ENCODE results near the gene NAT10.

GRCh38 chr11:34135439-34135838 is 30.0 kb downstream of the NAT10 start:
- TF ChIP-seq TOX (CRISPR knock-in tag; IDR thresholded peaks at IDR 0.05; ENCODE audit: borderline replicate concordance) = no peak
- TF ChIP-seq POU6F1 (CRISPR knock-in tag; IDR thresholded peaks at IDR 0.05; ENCODE audit: borderline replicate concordance, low read depth) = no peak
- no peak for TF ChIP-seq ZFP3 (CRISPR knock-in tag; IDR thresholded peaks at IDR 0.05)
- TF ChIP-seq RARB (CRISPR knock-in tag; IDR thresholded peaks at IDR 0.05) = no peak
- TF ChIP-seq ISL1 (CRISPR knock-in tag; IDR thresholded peaks at IDR 0.05) = no peak
- no peak for TF ChIP-seq PATZ1 (CRISPR knock-in tag; IDR thresholded peaks at IDR 0.05; ENCODE audit: borderline replicate concordance)
- TF ChIP-seq TSHZ2 (CRISPR knock-in tag; IDR thresholded peaks at IDR 0.05) = no peak
- TF ChIP-seq ZNF70 (CRISPR knock-in tag; IDR thresholded peaks at IDR 0.05) = no peak
- no peak for TF ChIP-seq BACH2 (CRISPR knock-in tag; IDR thresholded peaks at IDR 0.05; ENCODE audit: borderline replicate concordance)
- TF ChIP-seq CREB5 (CRISPR knock-in tag; IDR thresholded peaks at IDR 0.05; ENCODE audit: low read depth) = no peak
- no peak for TF ChIP-seq ZFP30 (CRISPR knock-in tag; IDR thresholded peaks at IDR 0.05)
